HepG2 (cell line): ENCODE results near the gene KLC4. TPM values are rescaled to one million over a fixed set of nuclear protein-coding genes. Genes with fewer than 3 reads are reported as not detected.

Experiments used
- ATAC-seq: fragments of 200-7000 bp; cut with Tn5 transposase; 3 replicates; pipeline ENCODE4 v1.9.1; 2020; ENCODE audit warnings: mild to moderate bottlenecking, moderate library complexity
- BruUV-seq: library from RNA; stranded (reverse); fragments of 400-500 nt; replicated peaks from 2 replicates; lab custom pipeline; 2021; lab: Mats Ljungman, UMichigan
- CTCF ChIA-PET: fragments of 300-600 bp; formaldehyde crosslinking; extraction: SDS; loops from one replicate; lab custom pipeline; 2021; ENCODE audit warnings: low total read pairs, inconsistent platforms, low intra/inter-chr PET ratio; lab: Yijun Ruan, JAX
- POLR2A ChIA-PET: fragments of 350-600 bp; sonication (Branson Sonifier 250); formaldehyde crosslinking; loops from one replicate; lab custom pipeline; 2020; ENCODE audit warnings: antibody characterized with exemption, inconsistent platforms; lab: Yijun Ruan, JAX
- DNase-seq: peaks from one replicate; pipeline ENCODE4 v3.0.0-alpha.2; 2015; ENCODE audit warnings: low spot score
- FAIRE-seq: peaks from 3 replicates; lab custom pipeline; 2011; peaks lifted over from hg19 to GRCh38; lab: Jason Lieb, UNC
- H2AFZ ChIP-seq: one replicate; pipeline ENCODE4 v1.6.1; 2011; ENCODE audit warnings: low read length, inconsistent platforms
- H3K27ac ChIP-seq: fragments of 300-600 bp; 3 replicates; pipeline ENCODE4 v1.8.0; 2011; ENCODE audit warnings: mixed run types, mild to moderate bottlenecking, mixed read lengths, low read length, inconsistent platforms; ENCODE audit not compliant: insufficient read depth; ENCODE audit errors: extremely low read length
- H3K27me3 ChIP-seq, 2 experiments: fragments of 200-600 bp in 1 of 2; 2 replicates in 1 of 2; 3 replicates in 1 of 2; pipeline versions ENCODE4 v1.6.0 to v1.8.0; 2011; ENCODE audit warnings: low read length in 2 of 2, mild to moderate bottlenecking in 2 of 2, moderate library complexity in 2 of 2, inconsistent platforms in 1 of 2; ENCODE audit not compliant: insufficient read depth in 2 of 2, control insufficient read depth in 1 of 2
- H3K36me3 ChIP-seq, 2 experiments: fragments of 200-600 bp in 1 of 2; replicated peaks in 1 of 2; 2 replicates in 1 of 2; 3 replicates in 1 of 2; pipeline versions ENCODE4 v1.5.1 to v1.8.0; 2011; ENCODE audit warnings: low read length in 2 of 2, inconsistent platforms in 1 of 2; ENCODE audit not compliant: insufficient read depth in 2 of 2, control insufficient read depth in 1 of 2
- H3K4me1 ChIP-seq: 2 replicates; pipeline ENCODE4 v1.5.1; 2012; ENCODE audit warnings: low read length, inconsistent platforms; ENCODE audit not compliant: insufficient read depth
- H3K4me2 ChIP-seq: 2 replicates; pipeline ENCODE4 v1.6.0; 2011; ENCODE audit warnings: low read depth, low read length, inconsistent platforms
- H3K4me3 ChIP-seq, 3 experiments: fragments of 200-600 bp in 1 of 3; sonication (generic), shearing (Covaris generic) in 1 of 3; replicated peaks in 1 of 3; 2 replicates each; pipeline ENCODE4 v1.5.1; 2011 to 2016; ENCODE audit warnings: low read length in 3 of 3, inconsistent platforms in 2 of 3, low read depth in 2 of 3, mild to moderate bottlenecking in 2 of 3, control low read depth in 1 of 3, mixed read lengths in 1 of 3; ENCODE audit not compliant: insufficient read depth in 1 of 3
- H3K79me2 ChIP-seq: one replicate; pipeline ENCODE4 v1.6.1; 2011; ENCODE audit warnings: low read length, inconsistent platforms; ENCODE audit not compliant: insufficient read depth
- H3K9ac ChIP-seq: 2 replicates; pipeline ENCODE4 v1.6.0; 2011; ENCODE audit warnings: mild to moderate bottlenecking, low read depth, low read length, inconsistent platforms; ENCODE audit not compliant: insufficient read depth
- H3K9me3 ChIP-seq: 2 replicates; pipeline ENCODE4 v1.5.1; 2012; ENCODE audit warnings: mild to moderate bottlenecking, low read length
- H4K20me1 ChIP-seq: 2 replicates; pipeline ENCODE4 v1.6.0; 2011; ENCODE audit warnings: inconsistent platforms, mild to moderate bottlenecking, low read length, moderate library complexity; ENCODE audit not compliant: insufficient read depth
- BCL6 ChIP-seq: IDR thresholded peaks from 2 replicates; pipeline ENCODE4 v1.6.1; 2016; ENCODE audit warnings: missing genetic modification reagents, missing compliant biosample characterization
- EED ChIP-seq: sonication (generic); formaldehyde crosslinking; IDR thresholded peaks from 2 replicates; pipeline ENCODE4 v1.5.0; 2020; ENCODE audit warnings: mild to moderate bottlenecking, missing genetic modification reagents
- NFATC3 ChIP-seq: sonication (generic); formaldehyde crosslinking; IDR thresholded peaks from 2 replicates; pipeline ENCODE4 v1.5.1; 2020; ENCODE audit warnings: mild to moderate bottlenecking, missing genetic modification reagents
- ZNF10 ChIP-seq: sonication (generic); formaldehyde crosslinking; IDR thresholded peaks from 2 replicates; pipeline ENCODE4 v1.4.0; 2020; ENCODE audit warnings: mild to moderate bottlenecking, low read depth, missing genetic modification reagents, borderline replicate concordance
- ZNF12 ChIP-seq: sonication (generic); formaldehyde crosslinking; IDR thresholded peaks from 2 replicates; pipeline ENCODE4 v1.5.0; 2020; ENCODE audit warnings: missing genetic modification reagents
- ZNF670 ChIP-seq: sonication (generic); formaldehyde crosslinking; IDR thresholded peaks from 2 replicates; pipeline ENCODE4 v1.8.0; 2022; ENCODE audit warnings: mild to moderate bottlenecking, missing genetic modification reagents, borderline replicate concordance
- ZNF713 ChIP-seq: sonication (generic); formaldehyde crosslinking; IDR thresholded peaks from 2 replicates; pipeline ENCODE4 v1.4.0; 2020; ENCODE audit warnings: mild to moderate bottlenecking, missing genetic modification reagents
- WGBS: methylation state at CpG from one replicate; pipeline ENCODE4 v1.1.6; 2017; ENCODE audit warnings: low lambda C conversion rate; 5-methylcytosine and 5-hydroxymethylcytosine counted together
- in situ Hi-C: cut with HindIII; loops from 2 replicates; pipeline ENCODE4 v1.10.0; 2017; ENCODE audit warnings: low pct_unique_long_range_greater_than_20kb; ENCODE audit not compliant: extremely low pct_ligation_motif_present
- intact Hi-C: fragments of 100-400 bp; cut with micrococcal nuclease; formaldehyde crosslinking; loops from one replicate; pipeline ENCODE4 v1.10.0; 2022; ENCODE audit not compliant: unreplicated experiment
- polyA plus RNA-seq, 8 experiments: library from polyadenylated mRNA; depleted of rRNA in 3 of 8; stranded (reverse) in 7 of 8; unstranded in 1 of 8; fragments of >200 nt; fragmentation: Illumina TruSeq in 4 of 8; extraction: Trizol in 4 of 8; gene quantifications; 2 replicates each; pipeline versions ENCODE4 v1.2.1 to v1.2.3, GENCODE V29; 2011 to 2016; ENCODE audit warnings: low read depth in 4 of 8, missing spikeins in 1 of 8, mixed read lengths in 1 of 8; ENCODE audit not compliant: insufficient read depth in 1 of 8
- total RNA-seq, 5 experiments: library from RNA; depleted of rRNA; stranded (reverse); fragments of >200 nt; fragmentation: Illumina TruSeq; extraction: Trizol; gene quantifications; 2 replicates each; pipeline ENCODE4 v1.2.3, GENCODE V29; 2016; ENCODE audit warnings: low read depth in 1 of 5
- TF ChIP-seq, protein P1 (sequence below): IDR thresholded peaks from 2 replicates; pipeline ENCODE4 v1.6.1; 2012; ENCODE audit warnings: low read length, improper control_type of control experiment
- TF ChIP-seq, protein P2 (sequence below): sonication (generic); formaldehyde crosslinking; IDR thresholded peaks from 2 replicates; pipeline ENCODE4 v1.4.0; 2020; ENCODE audit warnings: missing genetic modification reagents
- TF ChIP-seq, protein P3 (sequence below): sonication (generic); formaldehyde crosslinking; IDR thresholded peaks from 2 replicates; pipeline ENCODE4 v1.5.1; 2020; ENCODE audit warnings: missing genetic modification reagents, mild to moderate bottlenecking, borderline replicate concordance

Gene KLC4
- total and polyA plus RNA-seq, 2 of the 13 experiments (the other 11 are each of a cell fraction or from before 2014, with no cell fraction given) = 45.4 to 70.4 TPM

DNA sequence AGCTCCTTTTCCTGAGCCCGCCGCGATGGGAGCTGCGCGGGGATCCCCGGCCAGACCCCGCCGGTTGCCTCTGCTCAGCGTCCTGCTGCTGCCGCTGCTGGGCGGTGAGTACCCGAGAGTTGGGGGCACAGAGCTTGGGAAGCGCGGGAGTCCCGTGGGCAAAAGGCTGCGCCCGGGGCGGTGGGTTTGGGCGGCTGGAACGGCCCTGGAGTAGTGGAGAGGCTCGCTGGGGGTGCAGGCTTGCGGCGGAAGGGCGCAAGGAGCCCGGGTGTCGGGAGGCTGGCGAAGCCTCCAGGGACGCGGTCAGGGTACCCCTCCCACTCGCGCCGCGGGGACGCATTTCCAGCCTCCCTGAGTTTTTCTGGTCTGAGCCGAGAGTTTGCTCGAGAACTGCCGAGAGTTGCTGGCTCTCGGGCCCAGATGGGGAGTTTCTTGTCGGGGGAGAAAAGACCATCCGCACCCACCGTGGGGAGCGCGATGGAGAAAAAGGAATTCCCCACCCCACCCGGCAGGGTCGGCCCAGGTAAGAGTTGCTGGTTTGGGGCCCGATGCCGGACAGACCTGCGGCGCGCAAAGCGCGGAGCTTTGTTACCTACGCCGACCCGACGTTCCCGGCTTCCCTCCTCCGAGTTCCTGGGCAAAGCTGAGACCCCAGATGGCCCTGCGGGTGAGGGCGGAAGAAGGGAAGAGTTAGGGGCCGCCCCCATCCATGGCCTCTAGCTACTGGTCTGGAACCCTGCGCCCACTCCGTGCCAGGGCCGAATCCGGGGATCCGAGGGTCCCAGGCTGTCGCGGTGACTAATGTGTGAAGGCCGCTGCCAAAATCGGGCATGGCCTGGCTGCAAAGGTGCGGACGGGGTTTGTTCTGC, 17.3 kb downstream of the KLC4 start:
- BruUV-seq = TSS peak; percentile 86
- H3K27me3 ChIP-seq = no peaks in the 10 kb centered on the region; a peak in 1 of 5 replicates
- under 1% methylated on average over 24 of the region's 72 CpGs for WGBS
- H4K20me1 ChIP-seq = peaks cover 8% of the 10 kb centered on the region; the same call in 1 of the 2 replicates
- peaks cover 50% of the 10 kb centered on the region for H3K4me1 ChIP-seq
- CTCF ChIA-PET = no interaction called here
- in situ Hi-C loops = loop anchor here (5.0 to 10.0 kb wide), 2 partner anchors 48 to 66 kb away; no protein-coding TSS in a partner anchor
- no peak for FAIRE-seq
- intact Hi-C loops = loop anchor here (2.0 kb wide), 1 partner anchor 18 kb away; the partner anchor contains the start of genes KLC4 and MRPL2
- H3K9ac ChIP-seq = peak overlapping the region; percentile 91
- POLR2A ChIA-PET = interaction anchor here (0.6 to 4.2 kb wide), 23 partner anchors 12 to 559 kb away, joined by 3 to 103 read pairs (median 4); partner anchors contain the start of genes ABCC10, CUL7, CUL9 and KLC4
- no peak overlapping the region for H2AFZ ChIP-seq
- peak; percentile 57 for ATAC-seq
- H3K4me3 ChIP-seq = peak overlapping the region; percentile 99 to 100 (median 100)
- H3K9me3 ChIP-seq = no peaks in the 10 kb centered on the region
- peak overlapping the region; percentile 94 for H3K4me2 ChIP-seq
- peaks cover 49% of the 10 kb centered on the region for H3K79me2 ChIP-seq
- DNase-seq = peak; percentile 50
- H3K27ac ChIP-seq = peak overlapping the region; percentile 84
- H3K36me3 ChIP-seq = peaks cover 5 to 13% of the 10 kb centered on the region in 2 experiments; a peak in 4 of 5 replicates
- 0 out of 2 replicates have a peak, but pooled peaks have one; percentile 3 for TF ChIP-seq BCL6 (CRISPR knock-in tag)
- peak; percentile 69; the same call in 1 of the 2 replicates for TF ChIP-seq EED (CRISPR knock-in tag)
- TF ChIP-seq, protein P1, sequence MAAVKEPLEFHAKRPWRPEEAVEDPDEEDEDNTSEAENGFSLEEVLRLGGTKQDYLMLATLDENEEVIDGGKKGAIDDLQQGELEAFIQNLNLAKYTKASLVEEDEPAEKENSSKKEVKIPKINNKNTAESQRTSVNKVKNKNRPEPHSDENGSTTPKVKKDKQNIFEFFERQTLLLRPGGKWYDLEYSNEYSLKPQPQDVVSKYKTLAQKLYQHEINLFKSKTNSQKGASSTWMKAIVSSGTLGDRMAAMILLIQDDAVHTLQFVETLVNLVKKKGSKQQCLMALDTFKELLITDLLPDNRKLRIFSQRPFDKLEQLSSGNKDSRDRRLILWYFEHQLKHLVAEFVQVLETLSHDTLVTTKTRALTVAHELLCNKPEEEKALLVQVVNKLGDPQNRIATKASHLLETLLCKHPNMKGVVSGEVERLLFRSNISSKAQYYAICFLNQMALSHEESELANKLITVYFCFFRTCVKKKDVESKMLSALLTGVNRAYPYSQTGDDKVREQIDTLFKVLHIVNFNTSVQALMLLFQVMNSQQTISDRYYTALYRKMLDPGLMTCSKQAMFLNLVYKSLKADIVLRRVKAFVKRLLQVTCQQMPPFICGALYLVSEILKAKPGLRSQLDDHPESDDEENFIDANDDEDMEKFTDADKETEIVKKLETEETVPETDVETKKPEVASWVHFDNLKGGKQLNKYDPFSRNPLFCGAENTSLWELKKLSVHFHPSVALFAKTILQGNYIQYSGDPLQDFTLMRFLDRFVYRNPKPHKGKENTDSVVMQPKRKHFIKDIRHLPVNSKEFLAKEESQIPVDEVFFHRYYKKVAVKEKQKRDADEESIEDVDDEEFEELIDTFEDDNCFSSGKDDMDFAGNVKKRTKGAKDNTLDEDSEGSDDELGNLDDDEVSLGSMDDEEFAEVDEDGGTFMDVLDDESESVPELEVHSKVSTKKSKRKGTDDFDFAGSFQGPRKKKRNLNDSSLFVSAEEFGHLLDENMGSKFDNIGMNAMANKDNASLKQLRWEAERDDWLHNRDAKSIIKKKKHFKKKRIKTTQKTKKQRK = no peak
- TF ChIP-seq ZNF12 = no peak; the same call in 1 of the 2 replicates
- 0 out of 2 replicates have a peak, but pooled peaks have one; percentile 27 for TF ChIP-seq ZNF10 (CRISPR knock-in tag)
- TF ChIP-seq, protein P2, sequence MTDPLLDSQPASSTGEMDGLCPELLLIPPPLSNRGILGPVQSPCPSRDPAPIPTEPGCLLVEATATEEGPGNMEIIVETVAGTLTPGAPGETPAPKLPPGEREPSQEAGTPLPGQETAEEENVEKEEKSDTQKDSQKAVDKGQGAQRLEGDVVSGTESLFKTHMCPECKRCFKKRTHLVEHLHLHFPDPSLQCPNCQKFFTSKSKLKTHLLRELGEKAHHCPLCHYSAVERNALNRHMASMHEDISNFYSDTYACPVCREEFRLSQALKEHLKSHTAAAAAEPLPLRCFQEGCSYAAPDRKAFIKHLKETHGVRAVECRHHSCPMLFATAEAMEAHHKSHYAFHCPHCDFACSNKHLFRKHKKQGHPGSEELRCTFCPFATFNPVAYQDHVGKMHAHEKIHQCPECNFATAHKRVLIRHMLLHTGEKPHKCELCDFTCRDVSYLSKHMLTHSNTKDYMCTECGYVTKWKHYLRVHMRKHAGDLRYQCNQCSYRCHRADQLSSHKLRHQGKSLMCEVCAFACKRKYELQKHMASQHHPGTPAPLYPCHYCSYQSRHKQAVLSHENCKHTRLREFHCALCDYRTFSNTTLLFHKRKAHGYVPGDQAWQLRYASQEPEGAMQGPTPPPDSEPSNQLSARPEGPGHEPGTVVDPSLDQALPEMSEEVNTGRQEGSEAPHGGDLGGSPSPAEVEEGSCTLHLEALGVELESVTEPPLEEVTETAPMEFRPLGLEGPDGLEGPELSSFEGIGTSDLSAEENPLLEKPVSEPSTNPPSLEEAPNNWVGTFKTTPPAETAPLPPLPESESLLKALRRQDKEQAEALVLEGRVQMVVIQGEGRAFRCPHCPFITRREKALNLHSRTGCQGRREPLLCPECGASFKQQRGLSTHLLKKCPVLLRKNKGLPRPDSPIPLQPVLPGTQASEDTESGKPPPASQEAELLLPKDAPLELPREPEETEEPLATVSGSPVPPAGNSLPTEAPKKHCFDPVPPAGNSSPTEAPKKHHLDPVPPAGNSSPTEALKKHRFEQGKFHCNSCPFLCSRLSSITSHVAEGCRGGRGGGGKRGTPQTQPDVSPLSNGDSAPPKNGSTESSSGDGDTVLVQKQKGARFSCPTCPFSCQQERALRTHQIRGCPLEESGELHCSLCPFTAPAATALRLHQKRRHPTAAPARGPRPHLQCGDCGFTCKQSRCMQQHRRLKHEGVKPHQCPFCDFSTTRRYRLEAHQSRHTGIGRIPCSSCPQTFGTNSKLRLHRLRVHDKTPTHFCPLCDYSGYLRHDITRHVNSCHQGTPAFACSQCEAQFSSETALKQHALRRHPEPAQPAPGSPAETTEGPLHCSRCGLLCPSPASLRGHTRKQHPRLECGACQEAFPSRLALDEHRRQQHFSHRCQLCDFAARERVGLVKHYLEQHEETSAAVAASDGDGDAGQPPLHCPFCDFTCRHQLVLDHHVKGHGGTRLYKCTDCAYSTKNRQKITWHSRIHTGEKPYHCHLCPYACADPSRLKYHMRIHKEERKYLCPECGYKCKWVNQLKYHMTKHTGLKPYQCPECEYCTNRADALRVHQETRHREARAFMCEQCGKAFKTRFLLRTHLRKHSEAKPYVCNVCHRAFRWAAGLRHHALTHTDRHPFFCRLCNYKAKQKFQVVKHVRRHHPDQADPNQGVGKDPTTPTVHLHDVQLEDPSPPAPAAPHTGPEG (CRISPR knock-in tag) = no peak
- peak; percentile 84 for TF ChIP-seq ZNF670 (CRISPR knock-in tag)
- no peak for TF ChIP-seq ZNF713
- TF ChIP-seq NFATC3 = no peak
- TF ChIP-seq, protein P3, sequence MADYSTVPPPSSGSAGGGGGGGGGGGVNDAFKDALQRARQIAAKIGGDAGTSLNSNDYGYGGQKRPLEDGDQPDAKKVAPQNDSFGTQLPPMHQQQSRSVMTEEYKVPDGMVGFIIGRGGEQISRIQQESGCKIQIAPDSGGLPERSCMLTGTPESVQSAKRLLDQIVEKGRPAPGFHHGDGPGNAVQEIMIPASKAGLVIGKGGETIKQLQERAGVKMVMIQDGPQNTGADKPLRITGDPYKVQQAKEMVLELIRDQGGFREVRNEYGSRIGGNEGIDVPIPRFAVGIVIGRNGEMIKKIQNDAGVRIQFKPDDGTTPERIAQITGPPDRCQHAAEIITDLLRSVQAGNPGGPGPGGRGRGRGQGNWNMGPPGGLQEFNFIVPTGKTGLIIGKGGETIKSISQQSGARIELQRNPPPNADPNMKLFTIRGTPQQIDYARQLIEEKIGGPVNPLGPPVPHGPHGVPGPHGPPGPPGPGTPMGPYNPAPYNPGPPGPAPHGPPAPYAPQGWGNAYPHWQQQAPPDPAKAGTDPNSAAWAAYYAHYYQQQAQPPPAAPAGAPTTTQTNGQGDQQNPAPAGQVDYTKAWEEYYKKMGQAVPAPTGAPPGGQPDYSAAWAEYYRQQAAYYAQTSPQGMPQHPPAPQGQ = no peak
